K562 (cell line): ENCODE results near the gene PHF12.

Experiments used
- EWSR1 ChIP-seq: fragments of 450-650 bp; IDR thresholded peaks from 2 replicates; pipeline ENCODE4 v1.6.1; 2018; ENCODE audit warnings: borderline replicate concordance, mild to moderate bottlenecking, low read depth, moderate library complexity; ENCODE audit not compliant: partially characterized antibody
- HNRNPUL1 ChIP-seq: fragments of 200-400 bp; formaldehyde crosslinking; IDR thresholded peaks from 2 replicates; pipeline ENCODE4 v1.6.1; 2017; ENCODE audit warnings: low read length
- NFRKB ChIP-seq: fragments of 450-650 bp; IDR thresholded peaks from 2 replicates; pipeline ENCODE4 v1.6.1; 2016; ENCODE audit warnings: low read depth
- POLR2A ChIP-seq: fragments of 450-650 bp; conservative IDR thresholded peaks from 2 replicates; pipeline ENCODE4 v1.6.1; 2016
- SMARCE1 ChIP-seq: fragments of 450-650 bp; IDR thresholded peaks from 2 replicates; pipeline ENCODE4 v1.7.1; 2016; ENCODE audit warnings: mild to moderate bottlenecking
- ZNF561 ChIP-seq: fragments of 450-650 bp; formaldehyde crosslinking; conservative IDR thresholded peaks from 2 replicates; pipeline ENCODE4 v1.4.0; 2020; ENCODE audit warnings: mild to moderate bottlenecking, moderate library complexity
- TF ChIP-seq, protein P1 (sequence below), 3 experiments: IDR thresholded peaks in 2 of 3; conservative IDR thresholded peaks in 1 of 3; 2 replicates each; pipeline ENCODE4 v1.5.1; 2011 to 2012; ENCODE audit warnings: low read length in 3 of 3, mild to moderate bottlenecking in 3 of 3, control low read depth in 2 of 3, improper control_type of control experiment in 1 of 3, inconsistent platforms in 1 of 3, low read depth in 1 of 3, mixed read lengths in 1 of 3, moderate library complexity in 1 of 3; ENCODE audit not compliant: insufficient read depth in 2 of 3
- TF ChIP-seq, protein P2 (sequence below), 2 experiments: IDR thresholded peaks; 2 replicates each; pipeline ENCODE4 v1.6.1; 2011; ENCODE audit warnings: borderline replicate concordance in 1 of 2, control low read depth in 1 of 2, low read depth in 1 of 2, low read length in 1 of 2, mild to moderate bottlenecking in 1 of 2, mixed read lengths in 1 of 2, moderate library complexity in 1 of 2; ENCODE audit not compliant: insufficient read depth in 1 of 2, insufficient read length in 1 of 2, poor library complexity in 1 of 2, severe bottlenecking in 1 of 2; ENCODE audit errors: extremely low read depth in 1 of 2
- TF ChIP-seq, protein P3 (sequence below): sonication (generic); formaldehyde crosslinking; IDR thresholded peaks from 2 replicates; pipeline ENCODE4 v1.8.0; 2022; ENCODE audit warnings: missing genetic modification reagents, mild to moderate bottlenecking, borderline replicate concordance

GRCh38 chr17:28968914-28969295 is 17.6 kb upstream of the PHF12 start:
- TF ChIP-seq, protein P1, sequence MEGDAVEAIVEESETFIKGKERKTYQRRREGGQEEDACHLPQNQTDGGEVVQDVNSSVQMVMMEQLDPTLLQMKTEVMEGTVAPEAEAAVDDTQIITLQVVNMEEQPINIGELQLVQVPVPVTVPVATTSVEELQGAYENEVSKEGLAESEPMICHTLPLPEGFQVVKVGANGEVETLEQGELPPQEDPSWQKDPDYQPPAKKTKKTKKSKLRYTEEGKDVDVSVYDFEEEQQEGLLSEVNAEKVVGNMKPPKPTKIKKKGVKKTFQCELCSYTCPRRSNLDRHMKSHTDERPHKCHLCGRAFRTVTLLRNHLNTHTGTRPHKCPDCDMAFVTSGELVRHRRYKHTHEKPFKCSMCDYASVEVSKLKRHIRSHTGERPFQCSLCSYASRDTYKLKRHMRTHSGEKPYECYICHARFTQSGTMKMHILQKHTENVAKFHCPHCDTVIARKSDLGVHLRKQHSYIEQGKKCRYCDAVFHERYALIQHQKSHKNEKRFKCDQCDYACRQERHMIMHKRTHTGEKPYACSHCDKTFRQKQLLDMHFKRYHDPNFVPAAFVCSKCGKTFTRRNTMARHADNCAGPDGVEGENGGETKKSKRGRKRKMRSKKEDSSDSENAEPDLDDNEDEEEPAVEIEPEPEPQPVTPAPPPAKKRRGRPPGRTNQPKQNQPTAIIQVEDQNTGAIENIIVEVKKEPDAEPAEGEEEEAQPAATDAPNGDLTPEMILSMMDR (IDR thresholded peaks at IDR 0.05 in 2 of 3, conservative IDR thresholded peaks at IDR 0.05 in 1 of 3; ENCODE audit: insufficient read depth in 2 of 3, low read depth in 1 of 3, low read length in 3 of 3), result no peak
- TF ChIP-seq ZNF561 (CRISPR knock-in tag) (no peak), POLR2A (no peak), HNRNPUL1 (no peak), SMARCE1 (no peak), NFRKB (no peak), EWSR1 (no peak)
- TF ChIP-seq, protein P2, sequence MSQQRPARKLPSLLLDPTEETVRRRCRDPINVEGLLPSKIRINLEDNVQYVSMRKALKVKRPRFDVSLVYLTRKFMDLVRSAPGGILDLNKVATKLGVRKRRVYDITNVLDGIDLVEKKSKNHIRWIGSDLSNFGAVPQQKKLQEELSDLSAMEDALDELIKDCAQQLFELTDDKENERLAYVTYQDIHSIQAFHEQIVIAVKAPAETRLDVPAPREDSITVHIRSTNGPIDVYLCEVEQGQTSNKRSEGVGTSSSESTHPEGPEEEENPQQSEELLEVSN (IDR thresholded peaks at IDR 0.05; ENCODE audit: borderline replicate concordance in 1 of 2, extremely low read depth in 1 of 2, insufficient read depth in 1 of 2, insufficient read length in 1 of 2, low read depth in 1 of 2, low read length in 1 of 2, poor library complexity in 1 of 2, severe bottlenecking in 1 of 2), result no peak
- TF ChIP-seq, protein P3, sequence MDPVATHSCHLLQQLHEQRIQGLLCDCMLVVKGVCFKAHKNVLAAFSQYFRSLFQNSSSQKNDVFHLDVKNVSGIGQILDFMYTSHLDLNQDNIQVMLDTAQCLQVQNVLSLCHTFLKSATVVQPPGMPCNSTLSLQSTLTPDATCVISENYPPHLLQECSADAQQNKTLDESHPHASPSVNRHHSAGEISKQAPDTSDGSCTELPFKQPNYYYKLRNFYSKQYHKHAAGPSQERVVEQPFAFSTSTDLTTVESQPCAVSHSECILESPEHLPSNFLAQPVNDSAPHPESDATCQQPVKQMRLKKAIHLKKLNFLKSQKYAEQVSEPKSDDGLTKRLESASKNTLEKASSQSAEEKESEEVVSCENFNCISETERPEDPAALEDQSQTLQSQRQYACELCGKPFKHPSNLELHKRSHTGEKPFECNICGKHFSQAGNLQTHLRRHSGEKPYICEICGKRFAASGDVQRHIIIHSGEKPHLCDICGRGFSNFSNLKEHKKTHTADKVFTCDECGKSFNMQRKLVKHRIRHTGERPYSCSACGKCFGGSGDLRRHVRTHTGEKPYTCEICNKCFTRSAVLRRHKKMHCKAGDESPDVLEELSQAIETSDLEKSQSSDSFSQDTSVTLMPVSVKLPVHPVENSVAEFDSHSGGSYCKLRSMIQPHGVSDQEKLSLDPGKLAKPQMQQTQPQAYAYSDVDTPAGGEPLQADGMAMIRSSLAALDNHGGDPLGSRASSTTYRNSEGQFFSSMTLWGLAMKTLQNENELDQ, result no peak
